Neural progenitor cell (in vitro differentiated cells): ENCODE measurements around the gene MBP. TPM values are rescaled to one million over a fixed set of nuclear protein-coding genes. Genes with fewer than 3 reads are reported as not detected.

Experiments
- DNase-seq: peaks from one replicate; pipeline ENCODE4 v3.0.0-alpha.2; 2016; ENCODE audit warnings: low spot score
- H2AFZ ChIP-seq: fragments of 200-600 bp; sonication (generic); replicated peaks from 2 replicates; pipeline ENCODE4 v1.6.1; 2016; ENCODE audit warnings: antibody characterized with exemption
- H3F3A ChIP-seq: fragments of 200-600 bp; sonication (generic); 2 replicates; pipeline ENCODE4 v1.6.1; 2016; ENCODE audit warnings: antibody characterized with exemption, low read depth
- H3K27ac ChIP-seq: fragments of 200-600 bp; sonication (generic); 2 replicates; pipeline ENCODE4 v1.5.1; 2016; ENCODE audit warnings: mild to moderate bottlenecking
- H3K27me3 ChIP-seq: fragments of 200-600 bp; sonication (generic); 2 replicates; pipeline ENCODE4 v1.6.1; 2016; ENCODE audit warnings: mild to moderate bottlenecking, moderate library complexity
- H3K36me3 ChIP-seq: fragments of 200-600 bp; sonication (generic); 2 replicates; pipeline ENCODE4 v1.5.1; 2016
- H3K4me1 ChIP-seq: fragments of 200-600 bp; sonication (generic); 2 replicates; pipeline ENCODE4 v1.6.1; 2016; ENCODE audit warnings: mixed run types
- H3K4me2 ChIP-seq: fragments of 200-600 bp; sonication (generic); 2 replicates; pipeline ENCODE4 v1.6.1; 2016
- H3K4me3 ChIP-seq: fragments of 200-600 bp; sonication (generic); 2 replicates; pipeline ENCODE4 v1.5.1; 2016
- H3K79me2 ChIP-seq: fragments of 200-600 bp; sonication (generic); 2 replicates; pipeline ENCODE4 v1.6.1; 2016; ENCODE audit warnings: low read depth
- H3K9ac ChIP-seq: fragments of 200-600 bp; sonication (generic); 2 replicates; pipeline ENCODE4 v1.6.1; 2016
- H3K9me3 ChIP-seq: fragments of 200-600 bp; sonication (generic); 2 replicates; pipeline ENCODE4 v1.5.1; 2016; ENCODE audit warnings: low read depth
- H4K20me1 ChIP-seq: fragments of 200-600 bp; sonication (generic); 2 replicates; pipeline ENCODE4 v1.6.1; 2016; ENCODE audit warnings: low read depth
- H3K27ac Mint-ChIP-seq: 3 replicates; pipeline ENCODE4 v1.8.0; 2021; ENCODE audit warnings: mixed read lengths
- H3K27me3 Mint-ChIP-seq: 2 replicates; pipeline ENCODE4 v1.8.0; 2022; ENCODE audit warnings: low read depth, mild to moderate bottlenecking, inconsistent platforms, moderate library complexity, mixed read lengths; ENCODE audit not compliant: insufficient read depth
- H3K36me3 Mint-ChIP-seq: 3 replicates; pipeline ENCODE4 v1.8.0; 2021; ENCODE audit warnings: mixed read lengths
- H3K4me1 Mint-ChIP-seq: 3 replicates; pipeline ENCODE4 v1.8.0; 2021; ENCODE audit warnings: mixed read lengths
- H3K4me3 Mint-ChIP-seq: 3 replicates; pipeline ENCODE4 v1.8.0; 2021; ENCODE audit warnings: mild to moderate bottlenecking, moderate library complexity, mixed read lengths
- H3K9me3 Mint-ChIP-seq: 3 replicates; pipeline ENCODE4 v1.8.0; 2020; ENCODE audit warnings: mixed read lengths
- EZH2 ChIP-seq: fragments of 200-600 bp; sonication (generic); IDR thresholded peaks from 2 replicates; pipeline ENCODE4 v1.6.1; 2017; ENCODE audit warnings: antibody characterized with exemption, mild to moderate bottlenecking, moderate library complexity
- EZH2phosphoT487 ChIP-seq: fragments of 200-600 bp; sonication (generic); IDR thresholded peaks from 2 replicates; pipeline ENCODE4 v1.6.1; 2017; ENCODE audit warnings: antibody characterized with exemption
- total RNA-seq: library from RNA; depleted of rRNA; stranded (reverse); fragments of >200 nt; gene quantifications from 2 replicates; pipeline ENCODE4 v1.2.3, GENCODE V29; 2015; ENCODE audit warnings: low replicate concordance
- TF ChIP-seq, protein P1 (sequence below): fragments of 200-600 bp; sonication (generic); IDR thresholded peaks from 2 replicates; pipeline ENCODE4 v1.5.1; 2017; ENCODE audit warnings: antibody characterized with exemption, mild to moderate bottlenecking

The MBP gene
- total RNA-seq, 1 donor from 2014 or later: 0.64 TPM

DNA sequence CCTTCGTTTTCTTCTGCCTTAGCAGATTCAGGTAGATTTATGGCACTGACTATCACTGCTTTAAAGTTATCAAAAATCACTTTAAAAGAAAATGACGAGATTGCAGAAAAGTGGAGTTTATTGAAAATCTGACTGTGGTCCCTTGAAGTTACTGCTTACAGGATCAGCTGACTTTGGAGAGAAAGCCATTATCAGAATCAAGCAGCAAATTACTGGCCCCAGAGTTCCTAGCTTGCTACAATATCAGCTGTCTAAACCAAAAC lies 18.5 kb downstream of the MBP start:
- no peak overlapping the region for H3K27ac ChIP-seq
- H3K4me2 ChIP-seq: no peak overlapping the region
- peaks cover 5% of the 10 kb centered on the region for H3K9me3 Mint-ChIP-seq
- H3F3A ChIP-seq: no peaks in the 10 kb centered on the region
- no peak overlapping the region for H3K4me3 Mint-ChIP-seq
- no peak overlapping the region for H3K9ac ChIP-seq
- H3K27ac Mint-ChIP-seq: no peak overlapping the region
- H3K27me3 ChIP-seq: no peaks in the 10 kb centered on the region
- no peak overlapping the region for H3K4me3 ChIP-seq
- peaks cover 7% of the 10 kb centered on the region for H3K27me3 Mint-ChIP-seq
- no peak for DNase-seq
- H4K20me1 ChIP-seq: no peaks in the 10 kb centered on the region
- no peaks in the 10 kb centered on the region for H3K36me3 Mint-ChIP-seq
- TF ChIP-seq EZH2: no peak
- TF ChIP-seq, protein P1, sequence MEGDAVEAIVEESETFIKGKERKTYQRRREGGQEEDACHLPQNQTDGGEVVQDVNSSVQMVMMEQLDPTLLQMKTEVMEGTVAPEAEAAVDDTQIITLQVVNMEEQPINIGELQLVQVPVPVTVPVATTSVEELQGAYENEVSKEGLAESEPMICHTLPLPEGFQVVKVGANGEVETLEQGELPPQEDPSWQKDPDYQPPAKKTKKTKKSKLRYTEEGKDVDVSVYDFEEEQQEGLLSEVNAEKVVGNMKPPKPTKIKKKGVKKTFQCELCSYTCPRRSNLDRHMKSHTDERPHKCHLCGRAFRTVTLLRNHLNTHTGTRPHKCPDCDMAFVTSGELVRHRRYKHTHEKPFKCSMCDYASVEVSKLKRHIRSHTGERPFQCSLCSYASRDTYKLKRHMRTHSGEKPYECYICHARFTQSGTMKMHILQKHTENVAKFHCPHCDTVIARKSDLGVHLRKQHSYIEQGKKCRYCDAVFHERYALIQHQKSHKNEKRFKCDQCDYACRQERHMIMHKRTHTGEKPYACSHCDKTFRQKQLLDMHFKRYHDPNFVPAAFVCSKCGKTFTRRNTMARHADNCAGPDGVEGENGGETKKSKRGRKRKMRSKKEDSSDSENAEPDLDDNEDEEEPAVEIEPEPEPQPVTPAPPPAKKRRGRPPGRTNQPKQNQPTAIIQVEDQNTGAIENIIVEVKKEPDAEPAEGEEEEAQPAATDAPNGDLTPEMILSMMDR: no peak
- TF ChIP-seq EZH2phosphoT487: no peak
- H3K4me1 Mint-ChIP-seq: peaks cover 14% of the 10 kb centered on the region
- H3K36me3 ChIP-seq: no peaks in the 10 kb centered on the region
- H3K79me2 ChIP-seq: no peaks in the 10 kb centered on the region
- no peaks in the 10 kb centered on the region for H3K4me1 ChIP-seq
- no peak overlapping the region for H2AFZ ChIP-seq
- no peaks in the 10 kb centered on the region for H3K9me3 ChIP-seq

DNA sequence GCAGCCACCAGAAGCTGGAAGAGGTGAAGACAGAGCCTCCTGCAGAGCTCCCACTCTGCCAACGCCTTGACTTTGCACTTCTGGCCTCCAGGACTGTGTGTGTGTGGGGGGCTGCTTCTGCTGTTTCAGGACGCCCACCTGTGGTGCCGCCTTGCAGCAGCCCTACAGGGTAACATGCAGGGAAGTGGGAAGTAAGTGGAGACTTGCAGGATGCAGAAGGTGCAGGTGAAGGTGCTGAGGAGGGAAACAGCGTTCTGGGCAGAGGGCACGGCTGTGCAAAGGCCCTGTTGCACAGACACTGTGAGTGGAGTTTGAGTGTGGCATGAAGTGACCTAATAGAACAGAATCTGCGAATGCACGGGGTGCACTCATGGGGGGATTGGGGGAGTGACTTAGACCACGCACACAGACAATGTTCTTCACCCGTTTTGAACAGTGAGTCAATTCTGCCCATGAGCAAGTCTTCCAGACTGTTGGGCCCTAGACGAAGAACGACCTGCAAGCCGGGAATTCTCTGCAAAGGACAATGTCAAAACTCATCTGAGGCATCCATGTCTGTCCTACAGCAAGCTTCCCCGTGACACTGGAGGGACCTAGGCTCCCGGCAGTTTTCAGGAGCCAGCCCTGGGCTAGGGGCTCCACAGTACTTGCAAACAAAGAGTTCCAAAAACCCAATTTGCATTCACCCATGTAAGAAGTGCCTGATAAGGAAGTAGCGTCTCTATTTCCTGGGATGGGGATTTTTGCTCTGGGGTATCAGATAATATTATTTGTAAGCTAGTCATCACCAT lies 19.0 kb downstream of the MBP start:
- Histone ChIP-seq H3K36me3 (no peaks in the 10 kb centered on the region), H3K27ac (no peak overlapping the region), H2AFZ (no peak overlapping the region), H3K4me1 (peaks cover 2% of the 10 kb centered on the region), H3K4me2 (no peak overlapping the region), H3K27me3 (no peaks in the 10 kb centered on the region), H3K9ac (no peak overlapping the region), H3F3A (no peaks in the 10 kb centered on the region), H3K9me3 (no peaks in the 10 kb centered on the region), H3K4me3 (no peak overlapping the region), H4K20me1 (no peaks in the 10 kb centered on the region), H3K79me2 (no peaks in the 10 kb centered on the region)
- H3K27ac Mint-ChIP-seq: no peak overlapping the region
- no peaks in the 10 kb centered on the region for H3K36me3 Mint-ChIP-seq
- H3K9me3 Mint-ChIP-seq: peaks cover 2% of the 10 kb centered on the region
- no peak overlapping the region for H3K4me3 Mint-ChIP-seq
- H3K27me3 Mint-ChIP-seq: peaks cover 7% of the 10 kb centered on the region
- TF ChIP-seq, protein P1: no peak
- no peak for TF ChIP-seq EZH2phosphoT487
- TF ChIP-seq EZH2: no peak
- DNase-seq: no peak
- H3K4me1 Mint-ChIP-seq: peaks cover 11% of the 10 kb centered on the region

DNA sequence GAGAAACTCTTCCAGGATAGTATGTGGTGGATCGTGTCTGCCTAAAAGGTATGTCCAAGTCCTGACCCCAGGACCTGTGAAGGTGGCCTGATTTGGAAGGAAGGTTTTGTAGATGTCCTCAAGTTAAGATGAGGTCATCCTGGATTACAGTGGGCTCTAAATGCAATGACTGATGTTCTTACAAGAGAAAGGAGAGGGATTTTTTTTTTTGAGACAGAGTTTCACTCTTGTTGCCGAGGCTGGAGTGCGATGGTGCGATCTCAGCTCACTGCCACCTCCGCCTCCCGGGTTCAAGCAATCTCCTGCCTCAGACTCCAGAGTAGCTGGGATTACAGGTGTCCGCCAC lies 19.9 kb downstream of the MBP start:
- Mint-ChIP-seq H3K9me3 (peaks cover 2% of the 10 kb centered on the region), H3K4me3 (no peak overlapping the region), H3K27ac (no peak overlapping the region), H3K36me3 (no peaks in the 10 kb centered on the region), H3K4me1 (peaks cover 18% of the 10 kb centered on the region), H3K27me3 (peaks cover 7% of the 10 kb centered on the region)
- H3K79me2 ChIP-seq: no peaks in the 10 kb centered on the region
- no peak overlapping the region for H3K27ac ChIP-seq
- no peak overlapping the region for H2AFZ ChIP-seq
- no peaks in the 10 kb centered on the region for H4K20me1 ChIP-seq
- H3K27me3 ChIP-seq: no peaks in the 10 kb centered on the region
- peaks cover 10% of the 10 kb centered on the region for H3K4me1 ChIP-seq
- H3K9me3 ChIP-seq: no peaks in the 10 kb centered on the region
- H3K4me2 ChIP-seq: no peak overlapping the region
- no peak overlapping the region for H3K9ac ChIP-seq
- TF ChIP-seq EZH2phosphoT487 (no peak), EZH2 (no peak)
- TF ChIP-seq, protein P1: no peak
- no peak for DNase-seq
- H3K36me3 ChIP-seq: no peaks in the 10 kb centered on the region
- H3F3A ChIP-seq: peaks cover 4% of the 10 kb centered on the region
- H3K4me3 ChIP-seq: no peak overlapping the region
